Measurements from ENCODE around the gene MATN3. TPM values are rescaled to one million over a fixed set of nuclear protein-coding genes. Genes with fewer than 3 reads are reported as not detected.

The MATN3 gene
- total RNA-seq, 1 experiment from 2014 or later = 3.5 TPM

Other genes with a start within 250 kb of the MATN3 start
- 12.7 TPM for gene TTC32, start 110.7 kb downstream of the MATN3 start, total RNA-seq (2021; ENCODE audit: unreplicated experiment)
- gene WDR35, start 22.6 kb downstream of the MATN3 start, total RNA-seq (2021; ENCODE audit: unreplicated experiment) = 13.8 TPM
- gene LAPTM4A, start 39.0 kb upstream of the MATN3 start, total RNA-seq (2021; ENCODE audit: unreplicated experiment) = 123 TPM
- 93.0 TPM for gene SDC1, start 212.5 kb upstream of the MATN3 start, total RNA-seq (2021; ENCODE audit: unreplicated experiment)

Data from Panc1 (cell line).